ENCODE measurements around the gene P4HB.

Gene P4HB

DNA sequence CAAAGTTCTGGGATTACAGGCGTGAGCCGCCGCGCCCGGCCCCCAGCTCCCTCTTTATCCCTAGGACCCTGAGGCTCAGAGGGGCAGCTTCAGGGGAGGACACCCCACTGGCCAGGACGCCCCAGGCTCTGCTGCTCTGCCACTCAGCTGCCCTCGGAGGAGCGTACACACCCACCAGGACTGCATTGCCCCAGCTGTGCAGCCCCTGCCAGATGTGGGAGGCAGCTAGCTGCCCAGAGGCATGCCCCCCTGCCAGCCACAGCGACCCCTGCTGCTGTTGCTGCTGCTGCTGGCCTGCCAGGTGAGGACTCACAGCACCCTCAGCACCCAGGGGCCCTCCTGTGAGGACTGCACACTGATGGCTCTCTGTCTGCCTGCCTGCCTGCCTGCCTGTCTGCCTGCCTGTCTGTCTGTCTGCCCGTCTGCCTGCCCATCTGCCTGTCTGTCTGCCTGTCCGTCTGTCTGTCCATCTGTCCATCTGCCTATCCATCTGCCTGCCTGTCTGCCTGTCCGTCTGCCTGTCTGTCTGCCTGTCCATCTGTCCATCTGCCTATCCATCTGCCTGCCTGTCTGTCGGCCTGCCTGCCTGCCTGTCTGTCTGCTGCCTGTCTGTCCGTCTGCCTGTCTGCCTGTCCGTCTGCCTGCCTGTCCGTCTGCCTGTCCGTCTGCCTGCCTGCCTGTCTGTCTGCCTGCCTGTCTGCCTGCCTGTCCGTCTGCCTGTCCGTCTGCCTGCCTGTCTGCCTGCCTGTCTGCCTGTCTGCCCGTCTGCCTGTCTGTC is 51.4 kb downstream of the P4HB start:
- DNase-seq = no peak

DNA sequence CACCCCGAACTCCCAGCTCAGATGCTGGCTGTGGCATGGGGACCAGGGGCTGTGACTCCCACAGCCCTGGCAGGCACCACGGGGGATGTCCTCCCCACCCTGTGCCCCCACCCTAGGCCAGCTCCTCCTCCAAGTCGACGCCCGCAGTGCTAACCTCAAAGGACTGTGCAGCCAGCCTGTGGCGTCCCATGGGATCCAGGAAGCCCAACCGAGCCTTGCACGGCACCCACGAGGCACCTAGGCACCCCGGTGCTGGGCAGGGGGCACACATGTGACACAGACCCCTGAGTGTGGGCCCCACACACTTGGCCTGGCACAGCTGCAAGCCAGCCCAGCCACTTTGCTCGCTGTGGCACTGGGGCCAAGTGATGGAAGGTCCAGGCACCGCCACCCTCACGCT is 52.5 kb downstream of the P4HB start:
- DNase-seq = no peak

DNA sequence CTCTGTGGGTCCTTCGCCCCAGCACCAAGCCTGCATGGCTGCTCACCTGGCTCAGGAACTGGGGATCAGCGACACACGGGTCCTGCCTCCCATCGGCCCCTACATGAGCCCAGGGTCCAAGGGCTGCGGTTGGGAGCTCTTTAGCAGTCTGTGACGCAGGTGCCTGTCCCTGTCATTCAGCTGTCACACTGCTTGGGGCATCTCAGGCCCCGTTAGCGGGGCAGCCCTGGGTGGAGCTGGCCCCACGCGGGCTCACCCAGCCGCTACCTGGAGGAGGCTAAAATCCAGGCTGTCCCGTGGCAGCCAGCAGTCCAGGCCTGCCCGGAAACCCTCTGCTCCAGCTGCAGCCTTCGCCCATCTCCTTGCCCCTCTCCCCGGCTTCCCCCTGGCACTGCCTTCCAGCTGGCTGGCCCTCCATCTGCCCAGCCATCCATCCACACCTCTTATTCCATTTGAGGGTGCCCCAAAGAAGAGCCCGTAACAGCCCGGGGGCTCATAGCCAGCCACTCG is 53.1 kb downstream of the P4HB start:
- DNase-seq = no peak

DNA sequence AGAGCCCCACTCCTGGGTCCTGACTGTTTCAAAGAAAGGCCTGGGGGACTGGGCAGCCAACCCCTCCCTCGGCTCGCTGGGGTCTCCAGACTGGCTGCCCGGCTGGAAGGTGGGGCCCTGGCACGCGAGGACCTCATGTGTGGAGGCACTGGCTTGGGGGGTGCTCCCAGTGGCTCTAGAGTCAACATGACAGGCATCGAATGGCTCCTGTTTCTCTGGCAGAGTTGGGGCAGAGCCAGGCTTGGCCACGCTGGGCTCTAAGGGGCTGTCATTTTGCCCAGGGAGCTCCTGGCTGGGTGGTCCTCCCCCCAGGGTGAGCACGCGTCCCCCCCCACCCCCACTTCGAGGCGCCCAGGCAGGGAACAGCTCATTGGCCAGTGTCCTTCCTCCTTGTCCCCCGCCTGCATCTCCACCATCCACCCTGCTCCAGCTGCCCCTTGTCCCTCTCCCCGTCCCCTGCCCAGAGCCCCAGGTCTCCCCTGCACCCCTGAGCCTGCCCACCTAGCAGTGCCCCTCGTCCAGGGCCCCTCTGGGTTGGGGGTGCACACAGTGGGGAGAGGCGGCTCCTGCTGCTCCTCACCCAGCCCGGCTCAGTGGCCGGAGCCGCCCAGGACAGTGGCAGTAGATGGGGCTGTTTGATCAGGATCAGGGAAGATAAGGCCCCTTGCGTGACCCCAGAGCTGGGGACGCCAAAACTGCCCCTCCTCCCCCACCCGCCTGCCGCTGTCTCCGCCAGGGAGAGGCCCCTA is 53.7 kb downstream of the P4HB start:
- DNase-seq = no peak

DNA sequence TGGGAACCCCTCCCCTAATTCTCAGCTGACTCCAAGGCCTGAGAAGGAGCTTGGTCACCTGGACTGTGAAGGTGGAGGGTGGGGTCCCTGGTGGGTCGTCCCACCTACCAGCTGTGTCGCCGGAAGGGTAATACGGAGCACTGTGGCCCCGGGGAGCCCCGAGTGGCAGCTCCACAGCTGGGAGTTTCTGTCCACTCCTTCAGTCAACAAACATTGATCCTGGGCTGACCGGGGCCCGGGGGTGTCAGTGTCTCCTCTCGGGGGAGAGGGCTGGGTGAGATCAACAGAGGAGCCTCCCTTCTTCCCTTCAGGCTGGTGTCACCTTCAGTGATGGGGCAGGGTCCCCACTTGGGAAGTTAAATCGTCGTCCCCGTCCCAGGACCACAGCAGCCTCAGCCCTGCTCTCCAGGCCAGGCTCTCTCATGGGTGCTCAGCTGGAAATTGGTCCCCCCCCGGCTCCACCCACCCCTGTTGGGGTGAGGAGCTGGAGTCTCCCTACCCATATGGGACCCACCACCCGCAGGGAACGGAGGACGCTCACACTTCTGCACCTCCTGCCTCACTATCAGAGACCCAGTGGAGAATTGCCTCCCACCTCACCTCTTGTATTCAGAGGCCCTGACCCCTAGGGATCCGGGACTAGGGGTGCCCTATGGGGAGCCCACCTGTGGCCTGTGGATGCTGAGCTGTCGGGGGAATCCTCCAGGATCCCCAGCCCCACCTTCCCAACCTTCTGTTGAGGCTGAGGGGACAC is 54.5 kb downstream of the P4HB start:
- DNase-seq = no peak

DNA sequence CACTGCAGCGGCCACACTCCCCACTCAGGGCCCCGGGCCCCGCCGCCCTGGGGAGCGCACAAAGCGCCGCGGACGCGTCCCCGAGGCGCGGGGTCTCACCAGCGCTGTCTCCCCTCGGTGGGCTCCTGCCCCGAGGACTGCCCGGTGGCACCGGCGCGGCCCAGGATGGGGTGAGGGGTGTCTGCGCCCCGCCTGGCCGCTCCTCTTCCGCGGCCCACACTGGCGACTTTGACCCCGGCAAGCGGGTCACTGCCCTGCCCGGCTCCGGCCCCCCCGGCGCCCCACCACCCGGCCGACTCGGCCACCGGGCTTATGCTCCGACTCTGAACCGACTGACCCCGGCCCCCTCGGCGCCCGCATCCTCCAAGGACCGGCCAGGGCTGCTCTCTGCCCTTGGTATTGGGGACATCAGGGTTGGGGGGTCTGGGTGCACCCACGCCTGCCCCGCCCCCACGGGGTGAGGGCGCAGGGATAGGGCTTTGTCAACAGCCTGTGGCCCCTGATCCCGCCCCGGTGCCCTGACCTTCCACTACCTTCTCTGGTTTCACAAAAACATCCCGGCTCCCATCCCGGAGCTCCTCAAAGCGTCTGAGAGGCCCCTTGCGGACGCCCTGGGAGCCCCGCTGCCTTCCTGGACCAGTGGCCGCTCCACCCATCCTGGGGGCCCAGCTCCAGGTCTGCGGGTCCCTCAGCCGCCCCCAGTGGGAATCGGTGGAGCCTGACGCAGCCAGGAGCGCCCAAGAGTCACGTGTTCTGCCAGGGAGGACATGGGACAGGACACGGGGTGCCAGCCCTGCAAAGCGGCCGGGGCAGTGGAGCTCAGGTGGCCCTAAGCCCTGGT is 55.6 kb downstream of the P4HB start:
- no peak for DNase-seq

DNA sequence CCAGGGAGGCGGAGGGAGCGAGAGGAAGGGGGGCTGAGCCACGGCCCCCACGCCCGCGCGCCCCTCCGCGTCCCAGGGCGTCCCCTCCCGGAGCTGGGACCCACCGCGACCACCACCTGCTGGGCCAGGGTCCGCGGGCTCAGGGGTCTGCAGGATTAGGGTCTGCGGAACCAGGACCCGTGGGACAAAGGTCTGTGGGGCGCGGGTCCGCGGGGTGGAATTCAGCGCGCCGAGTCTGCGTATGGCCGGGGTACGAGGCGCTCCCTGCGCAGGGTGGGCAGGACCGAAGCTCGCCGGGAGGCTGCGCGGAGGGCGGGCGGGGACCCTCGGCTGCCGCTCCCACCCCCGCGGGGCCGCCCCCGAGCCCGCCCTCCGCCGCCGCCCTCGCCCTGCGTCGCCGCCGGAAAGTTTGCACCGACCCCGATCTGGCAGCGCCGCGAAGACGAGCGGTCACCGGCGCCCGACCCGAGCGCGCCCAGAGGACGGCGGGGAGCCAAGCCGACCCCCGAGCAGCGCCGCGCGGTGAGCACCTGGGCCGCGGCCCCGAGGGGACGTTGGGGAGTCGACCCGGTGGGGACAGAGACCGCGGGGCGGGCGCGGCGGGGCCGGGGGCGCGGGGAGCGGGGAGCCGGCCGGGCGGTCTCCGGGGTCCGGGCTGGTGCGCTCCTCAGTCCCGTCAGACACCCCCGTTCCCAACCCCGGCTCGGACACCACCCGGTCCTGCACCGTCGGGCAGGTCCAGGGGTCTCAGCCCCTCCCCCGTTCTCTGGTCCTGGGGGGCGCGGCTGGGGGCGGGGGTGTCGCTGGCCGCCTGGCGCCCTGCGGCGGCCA is 56.4 kb downstream of the P4HB start, which contains the start of gene GCGR:
GCGR (plus strand) TSS at position 423 of the 831 bp plus-strand sequence. CDS start 4,869 bp downstream, outside the sequence.
- no peak for DNase-seq

DNA sequence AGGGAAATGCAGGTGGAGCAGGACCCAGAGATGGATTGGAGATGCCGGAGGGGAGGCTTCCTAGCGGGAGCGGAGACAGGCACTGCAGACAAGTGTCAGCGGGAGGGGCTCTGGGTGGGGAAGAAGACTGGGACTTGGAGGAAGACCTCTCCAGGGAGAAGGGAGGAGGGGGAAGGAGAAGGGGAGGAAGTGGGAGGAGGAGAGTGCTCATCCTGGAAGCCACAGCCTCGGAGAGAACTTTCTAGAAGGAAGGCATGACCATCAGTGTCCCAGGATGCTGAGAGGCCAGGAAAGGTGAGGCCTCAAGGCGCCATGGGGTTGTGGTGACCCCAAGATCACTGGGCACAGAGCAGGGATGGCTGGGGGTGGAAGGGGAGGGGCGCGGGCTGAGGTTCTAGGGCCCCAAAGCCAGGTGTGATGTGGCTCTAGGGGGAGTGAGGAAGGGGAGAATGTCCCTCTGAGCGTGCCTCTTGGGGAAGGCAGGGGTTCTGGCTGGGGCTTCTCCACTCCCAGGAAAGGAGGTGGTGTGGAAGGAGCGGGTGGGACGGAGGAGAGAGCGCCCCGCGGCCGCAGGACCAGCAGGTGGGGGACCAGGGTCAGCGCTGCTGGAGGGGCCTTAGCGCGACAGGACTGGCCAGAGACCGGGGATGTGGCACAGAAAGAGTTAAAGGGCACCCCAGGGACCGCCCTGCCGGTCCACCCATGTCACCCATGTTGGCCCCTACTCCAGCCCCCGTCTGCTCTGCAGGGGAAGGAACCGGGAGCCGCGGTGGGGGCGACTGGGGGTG is 57.3 kb downstream of the P4HB start:
- no peak for DNase-seq

DNA sequence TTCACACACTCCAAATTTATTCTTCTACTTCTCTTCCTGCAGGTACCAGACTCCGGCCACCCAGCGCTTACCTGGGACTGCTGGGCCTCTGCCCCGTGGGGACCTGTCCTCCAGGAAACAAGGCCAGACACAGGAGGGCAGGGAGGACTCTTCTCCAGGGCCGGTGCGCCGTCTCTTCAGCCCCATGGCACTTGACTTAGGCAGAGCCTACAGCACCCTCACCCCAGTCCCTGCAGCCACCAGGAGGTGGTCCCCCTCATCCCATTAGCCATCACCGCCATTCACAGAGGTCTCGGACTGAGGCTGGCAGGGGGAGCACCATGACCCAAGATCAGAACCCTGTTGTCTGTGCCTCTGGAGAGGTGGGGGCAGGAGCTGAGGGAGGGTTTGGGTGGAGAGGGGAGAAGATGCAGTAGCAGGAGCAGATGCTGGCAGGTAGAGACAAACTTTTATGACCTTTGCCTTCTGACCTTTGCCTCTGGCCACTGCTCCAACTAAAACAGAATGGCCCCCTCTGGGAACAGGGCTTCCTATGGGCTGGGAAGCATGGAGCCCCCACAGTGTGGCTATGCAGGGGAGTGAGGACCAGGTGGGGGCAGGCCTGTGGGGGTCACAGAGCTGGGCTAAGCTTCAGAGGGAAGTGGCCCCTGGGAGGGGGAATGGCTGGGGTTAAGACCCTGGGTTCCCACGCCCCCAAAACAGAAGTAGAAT is 58.1 kb downstream of the P4HB start:
- DNase-seq = no peak

DNA sequence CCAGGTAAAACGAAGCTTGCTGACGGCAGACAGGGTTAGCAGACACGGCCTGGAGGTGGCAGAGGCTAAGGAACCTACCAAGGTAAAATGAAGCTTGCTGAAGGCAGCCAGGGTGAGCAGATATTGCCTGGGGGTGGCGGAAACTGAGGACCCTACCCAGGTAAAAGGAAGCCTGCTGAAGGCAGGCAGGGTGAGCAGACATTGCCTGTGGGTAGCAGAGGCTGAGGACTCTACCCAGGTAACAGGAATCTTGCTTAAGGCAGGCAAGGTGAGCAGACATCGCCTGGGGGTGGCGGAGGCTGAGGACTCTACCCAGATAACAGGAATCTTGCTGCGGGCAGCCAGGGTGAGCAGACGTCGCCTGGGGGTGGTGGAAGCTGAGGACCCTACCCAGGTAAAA is 59.0 kb downstream of the P4HB start:
- no peak for DNase-seq

DNA sequence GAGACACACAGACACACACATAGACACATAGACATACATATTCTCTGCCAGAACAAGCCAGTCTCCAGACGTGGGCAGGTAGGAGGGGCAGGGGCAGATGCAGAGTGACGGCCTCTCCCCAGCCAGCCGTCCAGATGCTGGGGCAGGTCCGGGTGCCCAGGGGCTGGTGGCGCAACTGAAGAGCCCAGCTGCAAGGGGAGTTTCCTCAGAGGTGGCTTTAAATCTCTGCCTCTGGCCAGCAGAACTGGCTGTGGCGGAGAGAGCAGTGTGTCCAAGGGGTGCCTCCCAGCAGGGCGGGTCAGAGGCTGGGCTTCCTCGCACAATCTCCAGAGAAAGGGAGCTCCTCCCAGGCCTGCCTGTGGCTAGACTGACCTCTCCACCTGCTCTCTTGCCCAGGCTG is 65.8 kb downstream of the P4HB start:
- DNase-seq = no peak

DNA sequence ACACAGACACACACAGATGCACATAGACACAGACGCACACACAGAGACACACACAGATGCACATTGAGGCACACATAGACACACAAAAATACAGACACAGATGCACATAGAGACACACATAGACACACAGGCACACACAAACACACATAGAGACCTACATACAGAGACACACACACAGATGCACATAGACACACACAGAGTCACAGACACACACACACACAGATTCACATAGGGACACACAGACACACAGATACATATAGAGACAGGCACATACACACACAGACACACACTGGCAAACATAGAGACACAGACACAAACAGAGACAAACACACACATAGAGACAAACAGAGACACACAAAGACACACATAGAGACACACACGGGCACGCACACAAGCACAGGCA is 66.3 kb downstream of the P4HB start:
- no peak for DNase-seq
